Breast epithelium (tissue), 4 donors: ENCODE results near the gene TMPRSS13. TPM values are rescaled to one million over a fixed set of nuclear protein-coding genes. Genes with fewer than 3 reads are reported as not detected.

Experiments used
- DNase-seq, 2 donors: peaks; one replicate each; pipeline ENCODE4 v3.0.0-alpha.2; 2019; ENCODE audit warnings: low spot score in 2 of 2
- H3K27ac ChIP-seq, 2 donors: fragments of 200-600 bp; sonication (generic) in 1 of 2; one replicate each; pipeline ENCODE4 v1.5.1; 2016 to 2019; ENCODE audit warnings: mild to moderate bottlenecking in 1 of 2
- H3K27me3 ChIP-seq, 2 donors: fragments of 200-600 bp; sonication (generic) in 1 of 2; one replicate each; pipeline versions ENCODE4 v1.5.1 to v1.6.0; 2017 to 2019; ENCODE audit warnings: control low read depth in 1 of 2, mild to moderate bottlenecking in 1 of 2
- H3K36me3 ChIP-seq: fragments of 200-600 bp; one replicate; pipeline ENCODE4 v1.5.1; 2019
- H3K4me1 ChIP-seq, 2 donors: fragments of 200-600 bp; sonication (generic); one replicate each; pipeline ENCODE4 v1.5.1; 2016 to 2019; ENCODE audit warnings: control low read depth in 1 of 2
- H3K4me3 ChIP-seq, 3 donors: fragments of 200-600 bp; sonication (generic); 1 replicate in 2 of 3; 2 replicates in 1 of 3; pipeline ENCODE4 v1.5.1; 2016 to 2019; ENCODE audit warnings: mild to moderate bottlenecking in 3 of 3, moderate library complexity in 2 of 3
- H3K9me3 ChIP-seq, 2 donors: fragments of 200-600 bp; sonication (generic) in 1 of 2; one replicate each; pipeline ENCODE4 v1.5.1; 2016 to 2019; ENCODE audit warnings: control low read depth in 1 of 2
- POLR2A ChIP-seq: fragments of 450-650 bp; IDR thresholded peaks from one replicate; pipeline ENCODE4 v1.6.1; 2016; ENCODE audit warnings: antibody characterized with exemption, mild to moderate bottlenecking, moderate library complexity
- POLR2AphosphoS5 ChIP-seq, 3 donors: sonication (generic); formaldehyde crosslinking; IDR thresholded peaks; one replicate each; pipeline ENCODE4 v1.6.1; 2017; ENCODE audit warnings: antibody characterized with exemption in 3 of 3
- intact Hi-C: fragments of 100-400 bp; cut with DNase I; formaldehyde crosslinking; loops from one replicate; pipeline ENCODE4 v1.15.1; 2023; ENCODE audit warnings: low total_unique reads
- total RNA-seq, 3 donors: library from RNA; depleted of rRNA; stranded (reverse); fragments of >200 nt; gene quantifications; one replicate each; pipeline ENCODE4 v1.1.0, GENCODE V29; 2016
- TF ChIP-seq, protein P1 (sequence below), 3 donors: fragments of 450-650 bp; IDR thresholded peaks; one replicate each; pipeline ENCODE4 v1.5.1; 2016 to 2017; ENCODE audit warnings: antibody characterized with exemption in 3 of 3, mild to moderate bottlenecking in 3 of 3, moderate library complexity in 3 of 3

TMPRSS13 gene
- total RNA-seq, 3 donors from 2014 or later, result 0.32 to 34.0 (median 12.5) TPM

GRCh38 chr11:117863383-117863782 lies 65.8 kb downstream of the TMPRSS13 start:
- TF ChIP-seq POLR2AphosphoS5 (IDR thresholded peaks at IDR 0.05), result no peak
- TF ChIP-seq, protein P1, sequence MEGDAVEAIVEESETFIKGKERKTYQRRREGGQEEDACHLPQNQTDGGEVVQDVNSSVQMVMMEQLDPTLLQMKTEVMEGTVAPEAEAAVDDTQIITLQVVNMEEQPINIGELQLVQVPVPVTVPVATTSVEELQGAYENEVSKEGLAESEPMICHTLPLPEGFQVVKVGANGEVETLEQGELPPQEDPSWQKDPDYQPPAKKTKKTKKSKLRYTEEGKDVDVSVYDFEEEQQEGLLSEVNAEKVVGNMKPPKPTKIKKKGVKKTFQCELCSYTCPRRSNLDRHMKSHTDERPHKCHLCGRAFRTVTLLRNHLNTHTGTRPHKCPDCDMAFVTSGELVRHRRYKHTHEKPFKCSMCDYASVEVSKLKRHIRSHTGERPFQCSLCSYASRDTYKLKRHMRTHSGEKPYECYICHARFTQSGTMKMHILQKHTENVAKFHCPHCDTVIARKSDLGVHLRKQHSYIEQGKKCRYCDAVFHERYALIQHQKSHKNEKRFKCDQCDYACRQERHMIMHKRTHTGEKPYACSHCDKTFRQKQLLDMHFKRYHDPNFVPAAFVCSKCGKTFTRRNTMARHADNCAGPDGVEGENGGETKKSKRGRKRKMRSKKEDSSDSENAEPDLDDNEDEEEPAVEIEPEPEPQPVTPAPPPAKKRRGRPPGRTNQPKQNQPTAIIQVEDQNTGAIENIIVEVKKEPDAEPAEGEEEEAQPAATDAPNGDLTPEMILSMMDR (IDR thresholded peaks at IDR 0.05), result no peak
- TF ChIP-seq POLR2A, result no peak
- Histone ChIP-seq H3K36me3 (no peaks in the 10 kb centered on the region), H3K4me1 (no peaks in the 10 kb centered on the region), H3K27me3 (no peaks in the 10 kb centered on the region), H3K4me3 (no peak overlapping the region), H3K9me3 (no peaks in the 10 kb centered on the region), H3K27ac (no peak overlapping the region)
- DNase-seq, result no peak
- intact Hi-C loops, result no loop called here

GRCh38 chr11:117862753-117863152 lies 66.4 kb downstream of the TMPRSS13 start:
- Histone ChIP-seq H3K27me3 (no peaks in the 10 kb centered on the region), H3K36me3 (no peaks in the 10 kb centered on the region), H3K4me1 (no peaks in the 10 kb centered on the region), H3K9me3 (no peaks in the 10 kb centered on the region), H3K27ac (peak overlapping the region in 1 of 2 donors; percentile 69), H3K4me3 (no peak overlapping the region)
- TF ChIP-seq POLR2A (no peak), POLR2AphosphoS5 (IDR thresholded peaks at IDR 0.05) (no peak)
- TF ChIP-seq, protein P1 (IDR thresholded peaks at IDR 0.05), result no peak
- DNase-seq, result no peak
- intact Hi-C loops, result no loop called here

DNA sequence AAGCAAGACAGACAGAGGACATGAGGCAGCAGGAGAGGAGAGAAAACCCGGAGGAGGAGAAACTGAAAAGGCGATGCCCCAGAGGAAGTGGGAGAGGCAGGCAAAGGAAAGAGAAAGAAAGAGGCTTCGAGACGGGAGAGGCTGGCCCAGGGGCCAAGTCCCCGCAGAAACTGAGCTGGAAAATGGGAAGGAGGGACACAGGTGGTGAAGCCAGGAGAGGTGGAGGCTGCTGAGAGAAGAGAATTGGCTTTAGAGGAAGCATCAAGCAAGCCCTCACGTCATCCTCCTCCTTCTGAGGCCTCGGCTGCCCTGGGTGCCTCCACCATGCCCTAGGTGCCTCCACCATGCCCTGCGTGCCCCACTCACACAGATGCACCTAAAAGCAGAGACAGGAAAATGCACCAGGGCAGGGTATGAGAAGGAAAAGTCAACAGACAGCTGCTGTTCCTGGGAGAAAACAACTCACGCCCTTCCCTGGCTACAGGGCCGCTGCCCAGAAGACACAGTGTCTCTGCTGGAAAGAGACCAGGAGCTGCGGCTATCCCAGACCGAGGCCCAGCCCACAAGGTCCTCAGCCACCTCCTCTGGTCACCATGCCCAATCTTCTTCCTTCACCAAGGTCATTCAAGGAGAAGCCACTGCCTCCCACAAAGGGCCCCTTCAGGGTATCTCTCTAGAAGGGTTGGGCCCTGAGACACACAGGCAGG lies 67.0 kb downstream of the TMPRSS13 start:
- TF ChIP-seq POLR2A, result no peak
- TF ChIP-seq, protein P1 (IDR thresholded peaks at IDR 0.05), result no peak
- TF ChIP-seq POLR2AphosphoS5 (IDR thresholded peaks at IDR 0.05), result no peak
- intact Hi-C loops, result no loop called here
- peak overlapping the region in 1 of 2 donors; percentile 69 for H3K27ac ChIP-seq
- H3K4me1 ChIP-seq, result no peaks in the 10 kb centered on the region
- no peaks in the 10 kb centered on the region for H3K27me3 ChIP-seq
- no peak for DNase-seq
- no peak overlapping the region for H3K4me3 ChIP-seq
- no peaks in the 10 kb centered on the region for H3K36me3 ChIP-seq
- H3K9me3 ChIP-seq, result no peaks in the 10 kb centered on the region

- H3K27me3 ChIP-seq, result no peaks in the 10 kb centered on the region
- H3K9me3 ChIP-seq, result no peaks in the 10 kb centered on the region
- DNase-seq, result no peak
- intact Hi-C loops, result no loop called here
- no peak overlapping the region for H3K4me3 ChIP-seq
- H3K36me3 ChIP-seq, result no peaks in the 10 kb centered on the region
- no peak overlapping the region for H3K27ac ChIP-seq
- no peaks in the 10 kb centered on the region for H3K4me1 ChIP-seq
- TF ChIP-seq POLR2A (no peak), POLR2AphosphoS5 (IDR thresholded peaks at IDR 0.05) (no peak)
- TF ChIP-seq, protein P1 (IDR thresholded peaks at IDR 0.05), result no peak
These were observed 67.8 kb downstream of the TMPRSS13 start for GRCh38 chr11:117861151-117862018.

DNA sequence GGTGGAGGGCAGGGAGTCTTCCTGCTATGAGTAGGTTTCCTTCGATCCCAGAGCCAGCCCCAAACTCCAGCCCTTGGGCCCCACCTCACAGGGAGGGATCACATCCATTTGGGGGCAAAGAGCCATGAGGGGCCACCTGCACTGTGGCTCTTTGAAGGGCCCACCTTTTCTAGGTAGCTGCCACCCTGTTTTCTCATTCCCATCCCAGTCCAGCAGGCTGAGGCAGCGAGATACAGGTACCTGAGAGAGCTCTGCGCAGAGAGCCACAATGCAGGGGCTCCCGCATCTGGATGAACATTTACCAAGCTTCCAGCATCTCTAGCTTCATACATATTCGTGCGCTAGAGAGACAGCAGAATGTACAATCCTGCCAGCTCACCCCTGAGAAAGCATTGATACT lies 69.1 kb downstream of the TMPRSS13 start:
- no peaks in the 10 kb centered on the region for H3K9me3 ChIP-seq
- H3K27ac ChIP-seq, result no peak overlapping the region
- no peak overlapping the region for H3K4me3 ChIP-seq
- no peak for DNase-seq
- no peaks in the 10 kb centered on the region for H3K27me3 ChIP-seq
- H3K36me3 ChIP-seq, result no peaks in the 10 kb centered on the region
- TF ChIP-seq POLR2A, result no peak
- TF ChIP-seq, protein P1 (IDR thresholded peaks at IDR 0.05), result no peak
- no peak for TF ChIP-seq POLR2AphosphoS5 (IDR thresholded peaks at IDR 0.05)
- intact Hi-C loops, result no loop called here
- no peaks in the 10 kb centered on the region for H3K4me1 ChIP-seq
